K562 (cell line): ENCODE measurements around the gene SLC16A5. TPM values are rescaled to one million over a fixed set of nuclear protein-coding genes. Genes with fewer than 3 reads are reported as not detected.
A peak's percentile ranks its signal among the peaks of the same experiment; 100 is the strongest.

Experiments
- AFF4 ChIP-seq: sonication (generic); formaldehyde crosslinking; IDR thresholded peaks from 2 replicates; pipeline ENCODE4 v1.8.0; 2023; ENCODE audit warnings: mild to moderate bottlenecking, missing genetic modification reagents
- ATF2 ChIP-seq: sonication (generic); formaldehyde crosslinking; IDR thresholded peaks from 2 replicates; pipeline ENCODE4 v1.8.1; 2022; ENCODE audit warnings: missing genetic modification reagents
- FOXK1 ChIP-seq: sonication (generic); formaldehyde crosslinking; IDR thresholded peaks from 2 replicates; pipeline ENCODE4 v1.8.0; 2022; ENCODE audit warnings: missing genetic modification reagents, mild to moderate bottlenecking, borderline replicate concordance
- KDM5B ChIP-seq: fragments of 200-600 bp; sonication (generic); IDR thresholded peaks from 2 replicates; pipeline ENCODE4 v1.6.1; 2012; ENCODE audit warnings: low read depth, mild to moderate bottlenecking, moderate library complexity, low read length, control low read depth, inconsistent platforms; ENCODE audit not compliant: insufficient replicate concordance
- MXI1 ChIP-seq: IDR thresholded peaks from 2 replicates; pipeline ENCODE4 v1.6.1; 2011; ENCODE audit warnings: low read depth, mild to moderate bottlenecking, improper control_type of control experiment, low read length
- NEUROD1 ChIP-seq: fragments of 150-350 bp; IDR thresholded peaks from 2 replicates; pipeline ENCODE4 v1.6.1; 2014; ENCODE audit warnings: borderline replicate concordance, low read length, low read depth; ENCODE audit not compliant: partially characterized antibody
- NR3C1 ChIP-seq: sonication (generic); formaldehyde crosslinking; IDR thresholded peaks from 2 replicates; pipeline ENCODE4 v1.8.1; 2022; ENCODE audit warnings: missing genetic modification reagents
- PHB ChIP-seq: fragments of 250-450 bp; sonication (Bioruptor Pico); IDR thresholded peaks from 2 replicates; pipeline ENCODE4 v1.5.0; 2021
- PRDM10 ChIP-seq: fragments of 450-650 bp; IDR thresholded peaks from 2 replicates; pipeline ENCODE4 v1.6.1; 2018; ENCODE audit not compliant: partially characterized antibody
- TAF1 ChIP-seq: IDR thresholded peaks from 2 replicates; pipeline ENCODE4 v1.6.1; 2011; ENCODE audit warnings: mild to moderate bottlenecking, low read length, moderate library complexity; ENCODE audit not compliant: insufficient read depth, control insufficient read depth, severe bottlenecking; ENCODE audit errors: extremely low read depth
- U2AF2 ChIP-seq: fragments of 200-400 bp; formaldehyde crosslinking; optimal IDR thresholded peaks from 2 replicates; pipeline ENCODE3; 2017; ENCODE audit warnings: low read depth, mild to moderate bottlenecking, low read length
- YBX1 ChIP-seq: fragments of 450-650 bp; IDR thresholded peaks from 2 replicates; pipeline ENCODE4 v1.7.1; 2016; ENCODE audit warnings: mild to moderate bottlenecking
- ZBTB17 ChIP-seq: fragments of 450-650 bp; formaldehyde crosslinking; IDR thresholded peaks from 2 replicates; pipeline ENCODE4 v1.4.0; 2020; ENCODE audit warnings: mild to moderate bottlenecking
- ZNF41 ChIP-seq: fragments of 250-450 bp; sonication (Bioruptor Pico); conservative IDR thresholded peaks from 2 replicates; pipeline ENCODE4 v1.4.0; 2020; ENCODE audit warnings: mild to moderate bottlenecking
- ZNF592 ChIP-seq: fragments of 450-650 bp; IDR thresholded peaks from 2 replicates; pipeline ENCODE4 v1.6.1; 2017; ENCODE audit warnings: antibody characterized with exemption, mild to moderate bottlenecking
- polyA plus RNA-seq, 8 experiments: library from polyadenylated mRNA; depleted of rRNA in 4 of 8; stranded (reverse) in 5 of 8; unstranded in 3 of 8; fragments of >200 nt; fragmentation: Nextera tagmentation in 2 of 8; fragmentation: Illumina TruSeq in 1 of 8; extraction: Ambion mirVana in 2 of 8; extraction: Trizol in 1 of 8; gene quantifications; 2 replicates each; pipeline versions ENCODE4 v1.2.1 to v1.2.3, GENCODE V29; 2011 to 2014; ENCODE audit warnings: inconsistent platforms in 1 of 8, missing spikeins in 1 of 8
- total RNA-seq, 7 experiments: library from RNA; depleted of rRNA in 6 of 7; stranded (reverse); fragments of >200 nt in 6 of 7; fragmentation: Illumina TruSeq in 2 of 7; extraction: Trizol in 2 of 7; gene quantifications; 2 replicates each; pipeline versions ENCODE4 v1.2.1 to v1.2.3, GENCODE V29; 2011 to 2021; ENCODE audit warnings: low replicate concordance in 1 of 7

The SLC16A5 gene
- total and polyA plus RNA-seq, 9 of the 15 experiments (the other 6 are each of a cell fraction or from before 2014, with no cell fraction given), result 0.06 to 2.6 (median 0.91) TPM

GRCh38 chr17:75153780-75154194 is 66.0 kb downstream of the SLC16A5 start (continued):
- TF ChIP-seq PHB (CRISPR knock-in tag) (0 out of 2 replicates have a peak, but pooled peaks have one; percentile 29), MXI1 (no peak), FOXK1 (CRISPR knock-in tag) (no peak), ZNF592 (peak; percentile 14; the same call in 1 of the 2 replicates), ZNF41 (CRISPR knock-in tag) (no peak), KDM5B (no peak), PRDM10 (peak; percentile 54), AFF4 (CRISPR knock-in tag) (no peak; the same call in 1 of the 2 replicates), NR3C1 (CRISPR knock-in tag) (0 out of 2 replicates have a peak, but pooled peaks have one; percentile 82), ATF2 (CRISPR knock-in tag) (0 out of 2 replicates have a peak, but pooled peaks have one; percentile 41), U2AF2 (no peak), YBX1 (no peak), ZBTB17 (peak; percentile 8; the same call in 1 of the 2 replicates), NEUROD1 (no peak), TAF1 (no peak)
